GM19351 (cell line): Measurements from ENCODE around the gene ASAP2.
"Not testable (repeated sequence)": the region's sequence is repeated elsewhere in the genome, so short reads cannot be mapped to it uniquely, and the experiment has no call there.

Source experiments
- ATAC-seq: cut with Tn5 transposase; IDR thresholded peaks from one replicate; pipeline ENCODE4 v1.9.1; 2021; ENCODE audit warnings: mild to moderate bottlenecking, moderate library complexity; ENCODE audit not compliant: unreplicated experiment

Gene ASAP2

GRCh38 chr2:9250091-9250490, 43.5 kb downstream of the ASAP2 start:
- no peak for ATAC-seq

GRCh38 chr2:9250498-9251153, 44.0 kb downstream of the ASAP2 start:
- no peak for ATAC-seq

GRCh38 chr2:9251154-9252001, 44.8 kb downstream of the ASAP2 start:
- no peak for ATAC-seq

GRCh38 chr2:9252002-9252357, 45.4 kb downstream of the ASAP2 start:
- ATAC-seq, result no peak

GRCh38 chr2:9255416-9255815, 48.8 kb downstream of the ASAP2 start:
- ATAC-seq, result no peak

GRCh38 chr2:9256147-9256546, 49.5 kb downstream of the ASAP2 start:
- no peak for ATAC-seq

- ATAC-seq, result no peak
Observed at GRCh38 chr2:9256570-9257043, 50.0 kb downstream of the ASAP2 start.

GRCh38 chr2:9258501-9258900, 51.9 kb downstream of the ASAP2 start:
- ATAC-seq, result no peak

GRCh38 chr2:9258953-9259399, 52.4 kb downstream of the ASAP2 start:
- ATAC-seq, result no peak

GRCh38 chr2:9260464-9260918, 53.9 kb downstream of the ASAP2 start:
- no peak for ATAC-seq

- ATAC-seq, result no peak
Observed at GRCh38 chr2:9261231-9261883, 54.7 kb downstream of the ASAP2 start.

GRCh38 chr2:9262671-9263171, 56.1 kb downstream of the ASAP2 start:
- ATAC-seq, result no peak

- no peak for ATAC-seq
Observed at GRCh38 chr2:9263428-9263827, 56.8 kb downstream of the ASAP2 start.

GRCh38 chr2:9264301-9264700, 57.7 kb downstream of the ASAP2 start:
- ATAC-seq, result no peak

GRCh38 chr2:9266711-9267110, 60.1 kb downstream of the ASAP2 start:
- no peak for ATAC-seq

GRCh38 chr2:9267286-9267685, 60.7 kb downstream of the ASAP2 start:
- not testable (repeated sequence) for ATAC-seq

- no peak for ATAC-seq
Observed at GRCh38 chr2:9268301-9269080, 61.9 kb downstream of the ASAP2 start.

- ATAC-seq, result no peak
Observed at GRCh38 chr2:9269295-9269694, 62.7 kb downstream of the ASAP2 start.

- no peak for ATAC-seq
Observed at GRCh38 chr2:9269695-9270360, 63.2 kb downstream of the ASAP2 start.

GRCh38 chr2:9271091-9271490, 64.5 kb downstream of the ASAP2 start:
- ATAC-seq, result no peak
